ENCODE data around the gene SOX14.

SOX14 gene

GRCh38 chr3:137770066-137770834 lies 6.1 kb downstream of the SOX14 start:
- Histone ChIP-seq H3K4me2 (ENCODE audit: insufficient read depth, low read length, poor library complexity, severe bottlenecking) (peak overlapping the region; percentile 44), H3K9me3 (replicated peaks in 1 of 2; ENCODE audit: control insufficient read depth in 2 of 2, insufficient read depth in 1 of 2, low read depth in 1 of 2, low read length in 2 of 2) (no peaks in the 10 kb centered on the region), H2AK5ac (ENCODE audit: low read depth, low read length) (peak overlapping the region; percentile 42), H3K23ac (ENCODE audit: low read depth, low read length, poor library complexity) (no peak overlapping the region), H4K91ac (ENCODE audit: low read depth, low read length, poor library complexity) (no peak overlapping the region), H4K8ac (ENCODE audit: low read depth, low read length) (no peak overlapping the region), H3K9ac (ENCODE audit: low read depth, low read length, poor library complexity) (no peak overlapping the region), H2BK12ac (ENCODE audit: low read length) (peak overlapping the region; percentile 34), H3K4me3 (ENCODE audit: low read length in 2 of 2) (no peak overlapping the region), H3K79me1 (ENCODE audit: low read depth, low read length) (no peaks in the 10 kb centered on the region), H2BK15ac (ENCODE audit: low read length) (peak overlapping the region; percentile 38), H2BK5ac (ENCODE audit: low read length) (no peak overlapping the region), H3K27ac (replicated peaks; ENCODE audit: low read length) (no peak overlapping the region), H3K4me1 (ENCODE audit: control insufficient read depth in 2 of 2, insufficient read depth in 1 of 2, low read depth in 1 of 2, low read length in 2 of 2) (peaks cover 2 to 33% of the 10 kb centered on the region in 2 donors), H3K36me3 (replicated peaks in 1 of 2; ENCODE audit: control insufficient read depth in 2 of 2, insufficient read depth in 2 of 2, low read length in 2 of 2) (no peaks in the 10 kb centered on the region), H3K14ac (ENCODE audit: low read length) (no peak overlapping the region), H3K18ac (ENCODE audit: low read length) (peak overlapping the region; percentile 88), H2AFZ (ENCODE audit: low read length) (peak overlapping the region; percentile 74), H3K27me3 (ENCODE audit: control insufficient read depth in 3 of 3, insufficient read depth in 3 of 3, low read depth in 1 of 3, low read length in 3 of 3) (peaks cover 37 to 99% (median 76%) of the 10 kb centered on the region in 3 experiments), H3K4ac (ENCODE audit: low read length) (no peak overlapping the region), H2BK120ac (ENCODE audit: low read depth, low read length) (no peak overlapping the region)
- WGBS, 2 donors (ENCODE audit: extremely low coverage in 2 of 2, insufficient read length in 2 of 2, insufficient replicate concordance in 1 of 2), result no CpG with 5 or more reads among the region's 40 CpGs
- DNase-seq (ENCODE audit: low spot score), result no peak

- Histone ChIP-seq H2BK120ac (ENCODE audit: low read depth, low read length) (no peak overlapping the region), H3K4ac (ENCODE audit: low read length) (peak overlapping the region; percentile 25), H4K8ac (ENCODE audit: low read depth, low read length) (no peak overlapping the region), H3K9me3 (replicated peaks in 1 of 2; ENCODE audit: control insufficient read depth in 2 of 2, insufficient read depth in 1 of 2, low read depth in 1 of 2, low read length in 2 of 2) (no peaks in the 10 kb centered on the region), H2BK15ac (ENCODE audit: low read length) (peak overlapping the region; percentile 38), H3K79me1 (ENCODE audit: low read depth, low read length) (no peaks in the 10 kb centered on the region), H3K18ac (ENCODE audit: low read length) (peak overlapping the region; percentile 70), H3K27me3 (ENCODE audit: control insufficient read depth in 3 of 3, insufficient read depth in 3 of 3, low read depth in 1 of 3, low read length in 3 of 3) (peaks cover 33 to 96% (median 69%) of the 10 kb centered on the region in 3 experiments), H3K4me3 (ENCODE audit: low read length in 2 of 2) (no peak overlapping the region), H3K9ac (ENCODE audit: low read depth, low read length, poor library complexity) (peak overlapping the region; percentile 63), H3K36me3 (replicated peaks in 1 of 2; ENCODE audit: control insufficient read depth in 2 of 2, insufficient read depth in 2 of 2, low read length in 2 of 2) (no peaks in the 10 kb centered on the region), H3K4me2 (ENCODE audit: insufficient read depth, low read length, poor library complexity, severe bottlenecking) (peak overlapping the region; percentile 44), H2AK5ac (ENCODE audit: low read depth, low read length) (no peak overlapping the region), H2BK5ac (ENCODE audit: low read length) (no peak overlapping the region), H2BK12ac (ENCODE audit: low read length) (no peak overlapping the region), H4K91ac (ENCODE audit: low read depth, low read length, poor library complexity) (no peak overlapping the region), H2AFZ (ENCODE audit: low read length) (peak overlapping the region; percentile 74), H3K14ac (ENCODE audit: low read length) (no peak overlapping the region), H3K27ac (replicated peaks; ENCODE audit: low read length) (no peak overlapping the region), H3K23ac (ENCODE audit: low read depth, low read length, poor library complexity) (peak overlapping the region; percentile 66), H3K4me1 (ENCODE audit: control insufficient read depth in 2 of 2, insufficient read depth in 1 of 2, low read depth in 1 of 2, low read length in 2 of 2) (peaks cover 2 to 32% of the 10 kb centered on the region in 2 donors)
- WGBS, 2 donors (ENCODE audit: extremely low coverage in 2 of 2, insufficient read length in 2 of 2, insufficient replicate concordance in 1 of 2), result no CpG with 5 or more reads among the region's 45 CpGs
- DNase-seq (ENCODE audit: low spot score), result no peak
These were observed 6.8 kb downstream of the SOX14 start for GRCh38 chr3:137770835-137771399.

GRCh38 chr3:137771401-137772213 lies 7.5 kb downstream of the SOX14 start:
- no peak overlapping the region for H2BK15ac ChIP-seq (ENCODE audit: low read length)
- no peak overlapping the region for H2AK5ac ChIP-seq (ENCODE audit: low read depth, low read length)
- H3K36me3 ChIP-seq (replicated peaks in 1 of 2; ENCODE audit: control insufficient read depth in 2 of 2, insufficient read depth in 2 of 2, low read length in 2 of 2), result no peaks in the 10 kb centered on the region
- no peak overlapping the region for H4K8ac ChIP-seq (ENCODE audit: low read depth, low read length)
- no peaks in the 10 kb centered on the region for H3K79me1 ChIP-seq (ENCODE audit: low read depth, low read length)
- peaks cover 2 to 29% of the 10 kb centered on the region in 2 donors for H3K4me1 ChIP-seq (ENCODE audit: control insufficient read depth in 2 of 2, insufficient read depth in 1 of 2, low read depth in 1 of 2, low read length in 2 of 2)
- no peak overlapping the region for H3K9ac ChIP-seq (ENCODE audit: low read depth, low read length, poor library complexity)
- H3K4ac ChIP-seq (ENCODE audit: low read length), result no peak overlapping the region
- no peak overlapping the region for H2BK120ac ChIP-seq (ENCODE audit: low read depth, low read length)
- peak overlapping the region; percentile 44 for H3K4me2 ChIP-seq (ENCODE audit: insufficient read depth, low read length, poor library complexity, severe bottlenecking)
- H2BK5ac ChIP-seq (ENCODE audit: low read length), result no peak overlapping the region
- H2AFZ ChIP-seq (ENCODE audit: low read length), result peak overlapping the region; percentile 74
- peaks cover 31 to 93% (median 64%) of the 10 kb centered on the region in 3 experiments for H3K27me3 ChIP-seq (ENCODE audit: control insufficient read depth in 3 of 3, insufficient read depth in 3 of 3, low read depth in 1 of 3, low read length in 3 of 3)
- no peak overlapping the region for H4K91ac ChIP-seq (ENCODE audit: low read depth, low read length, poor library complexity)
- no peak overlapping the region for H3K14ac ChIP-seq (ENCODE audit: low read length)
- H3K9me3 ChIP-seq (replicated peaks in 1 of 2; ENCODE audit: control insufficient read depth in 2 of 2, insufficient read depth in 1 of 2, low read depth in 1 of 2, low read length in 2 of 2), result no peaks in the 10 kb centered on the region
- H3K18ac ChIP-seq (ENCODE audit: low read length), result peak overlapping the region; percentile 4
- no peak overlapping the region for H2BK12ac ChIP-seq (ENCODE audit: low read length)
- no peak overlapping the region for H3K27ac ChIP-seq (replicated peaks; ENCODE audit: low read length)
- no peak overlapping the region for H3K23ac ChIP-seq (ENCODE audit: low read depth, low read length, poor library complexity)
- WGBS, 2 donors (ENCODE audit: extremely low coverage in 2 of 2, insufficient read length in 2 of 2, insufficient replicate concordance in 1 of 2), result no CpG with 5 or more reads among the region's 53 CpGs
- DNase-seq (ENCODE audit: low spot score), result no peak
- no peak overlapping the region for H3K4me3 ChIP-seq (ENCODE audit: low read length in 2 of 2)
